ENCODE results near the gene PROSER3. TPM values are rescaled to one million over a fixed set of nuclear protein-coding genes. Genes with fewer than 3 reads are reported as not detected.

The PROSER3 gene
- total and polyA plus RNA-seq, 2 of the 13 experiments (the other 11 are each of a cell fraction or from before 2014, with no cell fraction given): 5.1 to 5.7 TPM

DNA sequence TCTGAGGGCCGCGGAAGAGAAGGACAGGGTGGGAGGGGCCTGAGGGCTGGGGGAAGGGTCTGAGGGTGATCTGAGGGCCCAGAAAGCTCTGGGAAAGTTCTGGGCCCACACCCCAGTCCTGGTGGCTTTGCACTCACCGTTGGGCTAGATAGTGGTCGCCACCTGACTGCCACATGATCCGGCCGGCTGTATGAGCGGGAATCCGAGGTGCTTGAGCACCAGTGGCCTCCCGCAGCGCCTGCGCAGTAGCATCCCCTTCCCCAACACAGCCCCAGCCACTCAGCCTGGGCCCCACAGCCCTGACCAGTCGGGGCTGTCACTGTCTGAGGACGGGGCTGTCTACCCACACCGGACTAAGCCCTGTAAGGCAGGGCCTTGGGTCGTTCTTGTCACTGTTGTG is 39.7 kb downstream of the PROSER3 start (continued):
- no peak for TF ChIP-seq GRHL1 (CRISPR knock-in tag; conservative IDR thresholded peaks at IDR 0.05)
- TF ChIP-seq, protein P1, sequence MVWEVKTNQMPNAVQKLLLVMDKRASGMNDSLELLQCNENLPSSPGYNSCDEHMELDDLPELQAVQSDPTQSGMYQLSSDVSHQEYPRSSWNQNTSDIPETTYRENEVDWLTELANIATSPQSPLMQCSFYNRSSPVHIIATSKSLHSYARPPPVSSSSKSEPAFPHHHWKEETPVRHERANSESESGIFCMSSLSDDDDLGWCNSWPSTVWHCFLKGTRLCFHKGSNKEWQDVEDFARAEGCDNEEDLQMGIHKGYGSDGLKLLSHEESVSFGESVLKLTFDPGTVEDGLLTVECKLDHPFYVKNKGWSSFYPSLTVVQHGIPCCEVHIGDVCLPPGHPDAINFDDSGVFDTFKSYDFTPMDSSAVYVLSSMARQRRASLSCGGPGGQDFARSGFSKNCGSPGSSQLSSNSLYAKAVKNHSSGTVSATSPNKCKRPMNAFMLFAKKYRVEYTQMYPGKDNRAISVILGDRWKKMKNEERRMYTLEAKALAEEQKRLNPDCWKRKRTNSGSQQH (CRISPR knock-in tag; IDR thresholded peaks at IDR 0.05; ENCODE audit: low read depth): no peak
- no peak for TF ChIP-seq RXRB (CRISPR knock-in tag; IDR thresholded peaks at IDR 0.05; ENCODE audit: borderline replicate concordance)
- no peak for TF ChIP-seq NONO (IDR thresholded peaks at IDR 0.05)
- peak; percentile 24; the same call in 1 of the 2 replicates for TF ChIP-seq NONO (CRISPR knock-in tag; conservative IDR thresholded peaks at IDR 0.05)
- TF ChIP-seq ZNF121 (CRISPR knock-in tag; IDR thresholded peaks at IDR 0.05): 0 out of 2 replicates have a peak, but pooled peaks have one; percentile 12
- TF ChIP-seq, protein P2, sequence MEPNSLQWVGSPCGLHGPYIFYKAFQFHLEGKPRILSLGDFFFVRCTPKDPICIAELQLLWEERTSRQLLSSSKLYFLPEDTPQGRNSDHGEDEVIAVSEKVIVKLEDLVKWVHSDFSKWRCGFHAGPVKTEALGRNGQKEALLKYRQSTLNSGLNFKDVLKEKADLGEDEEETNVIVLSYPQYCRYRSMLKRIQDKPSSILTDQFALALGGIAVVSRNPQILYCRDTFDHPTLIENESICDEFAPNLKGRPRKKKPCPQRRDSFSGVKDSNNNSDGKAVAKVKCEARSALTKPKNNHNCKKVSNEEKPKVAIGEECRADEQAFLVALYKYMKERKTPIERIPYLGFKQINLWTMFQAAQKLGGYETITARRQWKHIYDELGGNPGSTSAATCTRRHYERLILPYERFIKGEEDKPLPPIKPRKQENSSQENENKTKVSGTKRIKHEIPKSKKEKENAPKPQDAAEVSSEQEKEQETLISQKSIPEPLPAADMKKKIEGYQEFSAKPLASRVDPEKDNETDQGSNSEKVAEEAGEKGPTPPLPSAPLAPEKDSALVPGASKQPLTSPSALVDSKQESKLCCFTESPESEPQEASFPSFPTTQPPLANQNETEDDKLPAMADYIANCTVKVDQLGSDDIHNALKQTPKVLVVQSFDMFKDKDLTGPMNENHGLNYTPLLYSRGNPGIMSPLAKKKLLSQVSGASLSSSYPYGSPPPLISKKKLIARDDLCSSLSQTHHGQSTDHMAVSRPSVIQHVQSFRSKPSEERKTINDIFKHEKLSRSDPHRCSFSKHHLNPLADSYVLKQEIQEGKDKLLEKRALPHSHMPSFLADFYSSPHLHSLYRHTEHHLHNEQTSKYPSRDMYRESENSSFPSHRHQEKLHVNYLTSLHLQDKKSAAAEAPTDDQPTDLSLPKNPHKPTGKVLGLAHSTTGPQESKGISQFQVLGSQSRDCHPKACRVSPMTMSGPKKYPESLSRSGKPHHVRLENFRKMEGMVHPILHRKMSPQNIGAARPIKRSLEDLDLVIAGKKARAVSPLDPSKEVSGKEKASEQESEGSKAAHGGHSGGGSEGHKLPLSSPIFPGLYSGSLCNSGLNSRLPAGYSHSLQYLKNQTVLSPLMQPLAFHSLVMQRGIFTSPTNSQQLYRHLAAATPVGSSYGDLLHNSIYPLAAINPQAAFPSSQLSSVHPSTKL (CRISPR knock-in tag; IDR thresholded peaks at IDR 0.05): no peak
- TF ChIP-seq ZNF563 (CRISPR knock-in tag; IDR thresholded peaks at IDR 0.05): peak; percentile 53; the same call in 1 of the 2 replicates
- TF ChIP-seq FOXC1 (CRISPR knock-in tag; IDR thresholded peaks at IDR 0.05; ENCODE audit: borderline replicate concordance): peak; percentile 62; the same call in 1 of the 2 replicates
- no peak for TF ChIP-seq CREBL2 (CRISPR knock-in tag; IDR thresholded peaks at IDR 0.05; ENCODE audit: borderline replicate concordance)
- TF ChIP-seq ZNF263 (CRISPR knock-in tag; IDR thresholded peaks at IDR 0.05): 0 out of 2 replicates have a peak, but pooled peaks have one; percentile 29
- peak; percentile 24; the same call in 1 of the 2 replicates for TF ChIP-seq RARA (CRISPR knock-in tag; IDR thresholded peaks at IDR 0.05)
- TF ChIP-seq ZMYM4 (CRISPR knock-in tag; IDR thresholded peaks at IDR 0.05): no peak
- TF ChIP-seq MED13 (CRISPR knock-in tag; IDR thresholded peaks at IDR 0.05): no peak
- TF ChIP-seq NFATC3 (CRISPR knock-in tag; IDR thresholded peaks at IDR 0.05): no peak
- no peak for TF ChIP-seq ZNF33B (CRISPR knock-in tag; IDR thresholded peaks at IDR 0.05)
- TF ChIP-seq ZMYM2 (CRISPR knock-in tag; IDR thresholded peaks at IDR 0.05): 0 out of 2 replicates have a peak, but pooled peaks have one; percentile 18
- TF ChIP-seq XRCC5 (optimal IDR thresholded peaks at IDR 0.05; ENCODE audit: low read length): no peak
- no peak for TF ChIP-seq BCL6 (CRISPR knock-in tag; IDR thresholded peaks at IDR 0.05)
- peak; percentile 61 for TF ChIP-seq SALL1 (CRISPR knock-in tag; IDR thresholded peaks at IDR 0.05)
- TF ChIP-seq ZZZ3 (CRISPR knock-in tag; IDR thresholded peaks at IDR 0.05; ENCODE audit: borderline replicate concordance): no peak
- peak; percentile 58 for TF ChIP-seq AGO2 (optimal IDR thresholded peaks at IDR 0.05; ENCODE audit: low read depth, low read length)
- no peak for TF ChIP-seq ZNF460 (CRISPR knock-in tag; IDR thresholded peaks at IDR 0.05; ENCODE audit: borderline replicate concordance)
- TF ChIP-seq ZSCAN21 (CRISPR knock-in tag; IDR thresholded peaks at IDR 0.05; ENCODE audit: borderline replicate concordance): peak; percentile 77
- 0 out of 2 replicates have a peak, but pooled peaks have one; percentile 27 for TF ChIP-seq ZNF709 (CRISPR knock-in tag; IDR thresholded peaks at IDR 0.05)
- peak; percentile 32; the same call in 1 of the 2 replicates for TF ChIP-seq MEIS2 (CRISPR knock-in tag; IDR thresholded peaks at IDR 0.05)

Data from HepG2 (cell line).